Myometrial cell (primary cell): ENCODE data around the gene C20orf173. TPM values are rescaled to one million over a fixed set of nuclear protein-coding genes. Genes with fewer than 3 reads are reported as not detected.

Source experiments
- total RNA-seq: library from RNA; depleted of rRNA; stranded (reverse); fragments of >200 nt; gene quantifications from 2 replicates; pipeline ENCODE4 v1.2.3, GENCODE V29; 2015

Gene C20orf173
- not detected in 2 replicates for total RNA-seq

GRCh38 chr20:35529552-35529951, at the start of gene C20orf173:
TSS of gene C20orf173 (minus strand) at chr20:35529652. CDS start at chr20:35529373, 279 bp downstream.

GRCh38 chr20:35541783-35542662, 12.6 kb upstream of the C20orf173 start, which contains the start of gene ERGIC3:
TSS of gene ERGIC3 (plus strand) at chr20:35542078. CDS start at chr20:35542098, 20 bp downstream.

Other genes with a start within 250 kb of the C20orf173 start
- gene EIF6, start 244.9 kb downstream of the C20orf173 start, total RNA-seq = 222 and 261 TPM in 2 replicates
- not detected in 2 replicates for gene FAM83C, start 237.2 kb downstream of the C20orf173 start, total RNA-seq
- gene UQCC1, start 117.7 kb downstream of the C20orf173 start, total RNA-seq = 27.1 and 31.4 TPM in 2 replicates
- gene GDF5, start 91.4 kb downstream of the C20orf173 start, total RNA-seq = 13.8 and 14.0 TPM in 2 replicates
- gene CEP250, start 74.1 kb downstream of the C20orf173 start, total RNA-seq = 28.0 and 28.2 TPM in 2 replicates
- 325 and 413 TPM in 2 replicates for gene ERGIC3, start 12.4 kb upstream of the C20orf173 start, total RNA-seq
- 9.8 and 9.9 TPM in 2 replicates for gene SPAG4, start 86.2 kb upstream of the C20orf173 start, total RNA-seq
- gene CPNE1, start 135.2 kb upstream of the C20orf173 start, total RNA-seq = 142 and 148 TPM in 2 replicates
- gene RBM12, start 135.2 kb upstream of the C20orf173 start, total RNA-seq = 34.0 TPM in 2 replicates
- 24.6 and 50.5 TPM in 2 replicates for gene NFS1, start 169.7 kb upstream of the C20orf173 start, total RNA-seq
- gene ROMO1, start 169.8 kb upstream of the C20orf173 start, total RNA-seq = 638 and 750 TPM in 2 replicates
- 119 and 134 TPM in 2 replicates for gene RBM39, start 212.6 kb upstream of the C20orf173 start, total RNA-seq
- 21.0 and 21.3 TPM in 2 replicates for gene PHF20, start 242.4 kb upstream of the C20orf173 start, total RNA-seq